Measurements from ENCODE around the gene DGKI. TPM values are rescaled to one million over a fixed set of nuclear protein-coding genes. Genes with fewer than 3 reads are reported as not detected.

Gene DGKI
- total and polyA plus RNA-seq, 2 of the 4 experiments (the other 2 are of a cell fraction): 3.9 to 15.8 TPM

DNA sequence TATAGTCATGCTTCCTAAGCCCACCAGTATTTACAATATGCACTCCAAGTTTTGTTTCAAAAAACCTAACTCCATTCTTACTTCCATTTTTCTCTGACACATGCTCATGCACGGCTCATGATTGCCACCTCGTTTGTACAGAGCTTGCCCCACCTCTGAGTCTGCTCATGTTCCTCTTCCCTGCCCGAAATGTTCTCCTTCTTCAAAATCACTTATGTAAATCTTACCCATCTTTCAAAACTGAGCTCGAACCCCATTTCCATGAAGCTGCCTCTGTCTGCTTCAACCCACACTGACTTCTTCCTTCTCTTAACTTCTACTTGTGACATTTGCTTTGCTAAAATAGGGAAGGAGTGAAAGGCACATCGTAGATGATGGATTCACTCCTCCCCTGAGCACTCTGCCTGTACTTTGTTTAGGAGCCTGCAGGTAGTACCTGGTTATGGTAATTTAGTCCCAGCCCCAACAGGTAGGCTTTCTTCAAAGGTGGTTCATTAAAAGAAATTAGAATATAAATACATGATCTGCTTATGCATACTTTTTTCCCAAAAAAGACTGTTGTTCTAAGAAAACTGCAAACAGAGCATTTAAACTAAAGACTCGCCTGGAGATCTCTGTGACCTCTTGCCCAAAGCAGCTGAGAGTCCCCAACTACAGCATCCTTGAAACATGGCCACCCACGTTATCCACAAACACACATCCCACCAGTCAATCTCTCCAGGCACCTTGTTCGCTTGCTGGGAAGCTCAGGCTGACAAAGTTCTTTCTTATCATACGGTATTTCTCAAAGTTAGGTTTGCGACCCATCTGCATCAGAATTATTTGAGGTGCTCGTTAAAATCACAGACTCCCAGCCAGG is 172.0 kb downstream of the DGKI start:
- peak overlapping the region; percentile 13; the same call in 1 of the 2 replicates for H2BK120ac ChIP-seq (ENCODE audit: low read depth, low read length)
- H2BK5ac ChIP-seq (ENCODE audit: low read depth, low read length, poor library complexity, severe bottlenecking): no peak overlapping the region
- POLR2A ChIA-PET (ENCODE audit: unreplicated experiment): no interaction called here
- no peak overlapping the region for H2AFZ ChIP-seq (replicated peaks; ENCODE audit: low read length, poor library complexity)
- no peak overlapping the region for H3K27ac ChIP-seq (ENCODE audit: insufficient read depth, low read length)
- no peak overlapping the region for H3K4me3 ChIP-seq (ENCODE audit: insufficient read depth, low read depth, low read length)
- H3K18ac ChIP-seq (ENCODE audit: low read depth, low read length): no peak overlapping the region
- CTCF ChIA-PET: no interaction called here
- 0 out of 2 replicates have a peak overlapping the region, but pooled peaks have one; percentile 6 for H2BK20ac ChIP-seq (ENCODE audit: low read depth, low read length)
- H3K9me3 ChIP-seq (ENCODE audit: control insufficient read depth, insufficient read depth, low read length): no peaks in the 10 kb centered on the region
- ATAC-seq (ENCODE audit: low read depth) (no peak), DNase-seq (no peak)
- no peak overlapping the region for H4K8ac ChIP-seq (ENCODE audit: low read depth in 2 of 2, low read length in 2 of 2)
- H3K79me1 ChIP-seq (ENCODE audit: low read depth in 1 of 2, low read length in 2 of 2): no peaks in the 10 kb centered on the region
- H3K23ac ChIP-seq (ENCODE audit: low read depth, low read length): no peak overlapping the region
- intact Hi-C loops (cut with micrococcal nuclease) (no loop called here), in situ Hi-C loops (cut with MboI; ENCODE audit: low sequenced_read_pairs) (no loop called here), dilution Hi-C loops (cut with HindIII; ENCODE audit: low sequenced_read_pairs, unreplicated experiment) (no loop called here)
- H3K56ac ChIP-seq (ENCODE audit: extremely low read depth, insufficient read depth, low read length): no peak overlapping the region
- H3K36me3 ChIP-seq (ENCODE audit: control insufficient read depth, insufficient read depth, low read length): no peaks in the 10 kb centered on the region
- no peak overlapping the region for H3K4ac ChIP-seq (ENCODE audit: low read depth, low read length)
- no peak overlapping the region for H3K9ac ChIP-seq (ENCODE audit: low read depth, low read length)
- TF ChIP-seq CEBPB (IDR thresholded peaks at IDR 0.05; ENCODE audit: low read depth, low read length) (no peak), NFE2L2 (IDR thresholded peaks at IDR 0.05; ENCODE audit: low read depth, low read length) (no peak), FOS (IDR thresholded peaks at IDR 0.05; ENCODE audit: low read depth, low read length) (no peak), MAZ (IDR thresholded peaks at IDR 0.05; ENCODE audit: borderline replicate concordance, low read depth, low read length) (no peak), POLR2A (IDR thresholded peaks at IDR 0.05; ENCODE audit: low read depth, low read length) (no peak), RFX5 (IDR thresholded peaks at IDR 0.05; ENCODE audit: low read depth, low read length) (no peak)
- TF ChIP-seq, protein P1, sequence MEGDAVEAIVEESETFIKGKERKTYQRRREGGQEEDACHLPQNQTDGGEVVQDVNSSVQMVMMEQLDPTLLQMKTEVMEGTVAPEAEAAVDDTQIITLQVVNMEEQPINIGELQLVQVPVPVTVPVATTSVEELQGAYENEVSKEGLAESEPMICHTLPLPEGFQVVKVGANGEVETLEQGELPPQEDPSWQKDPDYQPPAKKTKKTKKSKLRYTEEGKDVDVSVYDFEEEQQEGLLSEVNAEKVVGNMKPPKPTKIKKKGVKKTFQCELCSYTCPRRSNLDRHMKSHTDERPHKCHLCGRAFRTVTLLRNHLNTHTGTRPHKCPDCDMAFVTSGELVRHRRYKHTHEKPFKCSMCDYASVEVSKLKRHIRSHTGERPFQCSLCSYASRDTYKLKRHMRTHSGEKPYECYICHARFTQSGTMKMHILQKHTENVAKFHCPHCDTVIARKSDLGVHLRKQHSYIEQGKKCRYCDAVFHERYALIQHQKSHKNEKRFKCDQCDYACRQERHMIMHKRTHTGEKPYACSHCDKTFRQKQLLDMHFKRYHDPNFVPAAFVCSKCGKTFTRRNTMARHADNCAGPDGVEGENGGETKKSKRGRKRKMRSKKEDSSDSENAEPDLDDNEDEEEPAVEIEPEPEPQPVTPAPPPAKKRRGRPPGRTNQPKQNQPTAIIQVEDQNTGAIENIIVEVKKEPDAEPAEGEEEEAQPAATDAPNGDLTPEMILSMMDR (conservative IDR thresholded peaks at IDR 0.05; ENCODE audit: low read depth, low read length): no peak
- H3K9me1 ChIP-seq (ENCODE audit: insufficient read depth, low read length): peaks cover 3% of the 10 kb centered on the region; the same call in 1 of the 2 replicates
- H4K91ac ChIP-seq (ENCODE audit: insufficient read depth, low read depth, low read length): no peak overlapping the region
- no TSS peak for BruUV-seq (replicated peaks)
- H2AK9ac ChIP-seq (replicated peaks; ENCODE audit: low read depth, low read length, poor library complexity): no peak overlapping the region
- H4K20me1 ChIP-seq (ENCODE audit: insufficient read depth, low read length): no peaks in the 10 kb centered on the region
- H2AK5ac ChIP-seq (ENCODE audit: low read depth, low read length): no peak overlapping the region
- H2BK15ac ChIP-seq (ENCODE audit: low read depth, low read length): no peak overlapping the region
- H3K4me1 ChIP-seq (ENCODE audit: control insufficient read depth, insufficient read depth, low read length): peaks cover 6% of the 10 kb centered on the region
- no peak overlapping the region for H3K14ac ChIP-seq (replicated peaks; ENCODE audit: low read depth, low read length)
- H3K4me2 ChIP-seq (ENCODE audit: low read depth, low read length): no peak overlapping the region
- no peak overlapping the region for H4K5ac ChIP-seq (ENCODE audit: low read depth, low read length)
- no peaks in the 10 kb centered on the region for H3K27me3 ChIP-seq (ENCODE audit: control insufficient read depth, insufficient read depth, low read length)
- WGBS, 2 experiments (ENCODE audit: extremely low coverage in 2 of 2, insufficient read length in 1 of 2): 89% methylated on average over 7 of the region's 11 CpGs; no CpG with 5 or more reads in 1 of the 2 experiments
